WTC11 (cell line): ENCODE data around the gene CDYL. TPM values are rescaled to one million over a fixed set of nuclear protein-coding genes. Genes with fewer than 3 reads are reported as not detected.
"Not testable (repeated sequence)": the region's sequence is repeated elsewhere in the genome, so short reads cannot be mapped to it uniquely, and the experiment has no call there.

Experiments used
- ATAC-seq: fragments of 200-7000 bp; cut with Tn5 transposase; 2 replicates; pipeline ENCODE4 v1.10.0; 2021; ENCODE audit warnings: mild to moderate bottlenecking, moderate library complexity
- CTCF ChIA-PET: fragments of 300-600 bp; sonication (Branson Sonifier 250); formaldehyde crosslinking; loops from one replicate; lab custom pipeline; 2021; ENCODE audit warnings: antibody characterized with exemption; lab: Charles Lee
- POLR2A ChIA-PET: fragments of 350-600 bp; sonication (Branson Sonifier 250); formaldehyde crosslinking; loops from one replicate; lab custom pipeline; 2021; ENCODE audit warnings: antibody characterized with exemption; lab: Charles Lee
- DNase-seq: peaks from one replicate; pipeline ENCODE4 v3.0.0; 2021; ENCODE audit warnings: low spot score
- H3K27ac Mint-ChIP-seq: 2 replicates; pipeline ENCODE4 v1.8.0; 2021; ENCODE audit warnings: mixed read lengths
- H3K27me3 Mint-ChIP-seq: 2 replicates; pipeline ENCODE4 v1.8.0; 2021; ENCODE audit warnings: low read depth, mild to moderate bottlenecking, moderate library complexity, mixed read lengths
- H3K36me3 Mint-ChIP-seq: 2 replicates; pipeline ENCODE4 v1.8.0; 2021; ENCODE audit warnings: mixed read lengths
- H3K4me1 Mint-ChIP-seq: 2 replicates; pipeline ENCODE4 v1.8.0; 2022; ENCODE audit warnings: mixed read lengths
- H3K4me3 Mint-ChIP-seq: 2 replicates; pipeline ENCODE4 v1.8.0; 2021; ENCODE audit warnings: mild to moderate bottlenecking, moderate library complexity, mixed read lengths
- H3K9me3 Mint-ChIP-seq: 2 replicates; pipeline ENCODE4 v1.8.0; 2021; ENCODE audit warnings: mixed read lengths
- CREB1 ChIP-seq: sonication (generic); formaldehyde crosslinking; IDR thresholded peaks from 2 replicates; pipeline ENCODE4 v1.8.0; 2023; ENCODE audit warnings: mild to moderate bottlenecking, missing genetic modification reagents
- ELF4 ChIP-seq: sonication (generic); formaldehyde crosslinking; IDR thresholded peaks from 2 replicates; pipeline ENCODE4 v1.8.1; 2022; ENCODE audit warnings: low read depth, mild to moderate bottlenecking, moderate library complexity, missing genetic modification reagents
- IRF2 ChIP-seq: sonication (generic); formaldehyde crosslinking; IDR thresholded peaks from 2 replicates; pipeline ENCODE4 v1.8.0; 2022; ENCODE audit warnings: low read depth, missing genetic modification reagents, borderline replicate concordance
- SMAD4 ChIP-seq: sonication (generic); formaldehyde crosslinking; IDR thresholded peaks from 2 replicates; pipeline ENCODE4 v1.8.0; 2022; ENCODE audit warnings: mild to moderate bottlenecking, missing genetic modification reagents
- SP1 ChIP-seq: sonication (generic); formaldehyde crosslinking; conservative IDR thresholded peaks from 2 replicates; pipeline ENCODE4 v1.8.1; 2022; ENCODE audit warnings: missing genetic modification reagents
- ZNF396 ChIP-seq: fragments of 250-450 bp; sonication (Bioruptor Pico); IDR thresholded peaks from 2 replicates; pipeline ENCODE4 v1.8.0; 2021; ENCODE audit warnings: mild to moderate bottlenecking, moderate library complexity, borderline replicate concordance
- total RNA-seq: library from RNA; stranded (reverse); gene quantifications from 3 replicates; pipeline ENCODE4 v1.2.3, GENCODE V29; 2021
- TF ChIP-seq, protein P1 (sequence below): fragments of 250-450 bp; sonication (Bioruptor Pico); IDR thresholded peaks from 2 replicates; pipeline ENCODE4 v2.1.2; 2022; ENCODE audit warnings: mild to moderate bottlenecking, moderate library complexity
- TF ChIP-seq, protein P2 (sequence below): sonication (generic); formaldehyde crosslinking; IDR thresholded peaks from 2 replicates; pipeline ENCODE4 v1.8.0; 2023; ENCODE audit warnings: missing genetic modification reagents
- TF ChIP-seq, protein P3 (sequence below): fragments of 250-450 bp; sonication (Bioruptor Pico); conservative IDR thresholded peaks from 2 replicates; pipeline ENCODE4 v1.9.0; 2021; ENCODE audit warnings: mild to moderate bottlenecking
- TF ChIP-seq, protein P4 (sequence below): fragments of 250-450 bp; sonication (Bioruptor Pico); IDR thresholded peaks from 2 replicates; pipeline ENCODE4 v1.9.0; 2021; ENCODE audit warnings: mild to moderate bottlenecking
- TF ChIP-seq, protein P5 (sequence below): sonication (generic); formaldehyde crosslinking; IDR thresholded peaks from 2 replicates; pipeline ENCODE4 v1.8.1; 2022; ENCODE audit warnings: low read depth, missing genetic modification reagents, borderline replicate concordance
- TF ChIP-seq, protein P6 (sequence below): sonication (generic); formaldehyde crosslinking; conservative IDR thresholded peaks from 2 replicates; pipeline ENCODE4 v1.8.1; 2023; ENCODE audit warnings: mild to moderate bottlenecking, low read depth, missing genetic modification reagents, moderate library complexity

CDYL gene
- total RNA-seq, 1 experiment from 2014 or later = 92.0 TPM

DNA sequence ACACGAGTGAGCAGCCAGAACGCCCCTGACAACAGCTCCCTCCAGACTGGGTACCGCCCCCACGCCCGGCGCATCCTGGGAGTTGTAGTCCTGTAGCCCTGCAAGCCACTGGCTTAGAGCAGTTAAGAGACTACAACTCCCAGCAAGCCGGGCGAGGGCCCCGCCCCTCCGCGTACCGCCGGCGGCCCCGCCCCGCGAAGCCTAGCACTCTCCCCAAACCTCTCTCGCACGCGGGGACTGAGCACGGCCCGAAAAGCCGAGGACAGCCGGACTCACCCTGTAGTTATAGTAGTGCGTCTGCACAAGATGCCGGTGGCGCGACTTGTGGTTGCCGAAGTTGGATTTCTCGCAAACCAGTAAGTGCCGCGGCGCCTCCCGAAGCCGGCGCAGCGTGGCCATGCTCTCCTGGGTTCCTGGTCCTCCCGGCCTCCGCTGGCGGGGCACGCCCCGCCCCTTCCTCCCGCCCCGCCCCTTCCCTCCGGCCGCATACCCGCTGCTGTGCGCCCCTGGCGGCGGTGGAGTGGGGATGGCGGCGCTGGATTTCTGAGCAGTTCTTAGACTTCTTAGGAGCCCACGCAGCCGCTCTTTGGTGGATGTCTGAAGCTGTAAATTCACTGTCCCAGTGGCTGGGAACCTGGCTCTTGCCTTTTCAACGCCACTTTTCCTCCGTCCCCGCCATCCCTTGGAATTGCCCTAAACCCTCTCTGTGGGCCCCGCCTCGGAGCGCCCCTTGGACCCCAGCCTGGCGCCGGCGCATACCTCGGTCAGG lies 227.6 kb downstream of the CDYL start, which contains the start of gene RPP40 (continued):
- TF ChIP-seq CREB1 (CRISPR knock-in tag) = peak; percentile 72; the same call in 1 of the 2 replicates
- peak; percentile 100 for TF ChIP-seq SP1
- TF ChIP-seq ZNF396 (CRISPR knock-in tag) = no peak
- TF ChIP-seq, protein P1, sequence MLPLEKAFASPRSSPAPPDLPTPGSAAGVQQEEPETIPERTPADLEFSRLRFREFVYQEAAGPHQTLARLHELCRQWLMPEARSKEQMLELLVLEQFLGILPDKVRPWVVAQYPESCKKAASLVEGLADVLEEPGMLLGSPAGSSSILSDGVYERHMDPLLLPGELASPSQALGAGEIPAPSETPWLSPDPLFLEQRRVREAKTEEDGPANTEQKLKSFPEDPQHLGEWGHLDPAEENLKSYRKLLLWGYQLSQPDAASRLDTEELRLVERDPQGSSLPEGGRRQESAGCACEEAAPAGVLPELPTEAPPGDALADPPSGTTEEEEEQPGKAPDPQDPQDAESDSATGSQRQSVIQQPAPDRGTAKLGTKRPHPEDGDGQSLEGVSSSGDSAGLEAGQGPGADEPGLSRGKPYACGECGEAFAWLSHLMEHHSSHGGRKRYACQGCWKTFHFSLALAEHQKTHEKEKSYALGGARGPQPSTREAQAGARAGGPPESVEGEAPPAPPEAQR (CRISPR knock-in tag) = no peak

DNA sequence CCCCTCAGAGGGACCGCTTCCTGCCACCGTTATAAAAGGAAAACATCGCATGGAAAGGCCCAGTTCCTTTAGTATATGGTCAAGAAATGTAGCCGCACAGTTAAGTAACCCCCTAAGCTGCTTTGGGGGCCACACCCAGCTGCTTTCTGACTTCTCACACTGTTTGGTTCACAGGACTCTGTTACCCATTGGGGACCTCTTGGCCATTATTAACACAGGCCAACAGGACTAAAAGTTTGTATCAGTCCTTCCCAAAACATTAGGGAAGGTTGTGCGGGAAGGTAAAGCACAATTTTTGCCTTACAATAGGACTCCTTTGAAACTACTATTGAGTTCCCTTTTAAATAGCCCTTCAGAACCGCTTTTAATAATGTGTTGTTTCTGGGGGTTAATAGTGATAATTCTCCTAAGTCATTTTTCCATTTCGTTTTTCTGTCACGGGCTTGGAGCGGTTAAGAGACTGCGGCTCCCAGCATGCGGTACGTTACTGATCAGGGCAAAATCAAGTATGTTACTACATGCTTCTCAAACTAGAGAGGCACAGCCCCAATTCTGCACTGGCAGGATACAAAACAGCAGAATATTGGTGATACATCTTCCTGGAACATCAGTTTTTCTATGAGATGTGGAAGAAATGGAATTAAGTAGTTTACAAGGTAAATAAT lies 228.3 kb downstream of the CDYL start:
- ChIA-PET CTCF (interaction anchor here (0.6 to 2.0 kb wide), 8 partner anchors 11 to 120 kb away, joined by 3 to 20 read pairs (median 8); no protein-coding TSS in a partner anchor), POLR2A (no interaction called here)
- no peak for ATAC-seq

DNA sequence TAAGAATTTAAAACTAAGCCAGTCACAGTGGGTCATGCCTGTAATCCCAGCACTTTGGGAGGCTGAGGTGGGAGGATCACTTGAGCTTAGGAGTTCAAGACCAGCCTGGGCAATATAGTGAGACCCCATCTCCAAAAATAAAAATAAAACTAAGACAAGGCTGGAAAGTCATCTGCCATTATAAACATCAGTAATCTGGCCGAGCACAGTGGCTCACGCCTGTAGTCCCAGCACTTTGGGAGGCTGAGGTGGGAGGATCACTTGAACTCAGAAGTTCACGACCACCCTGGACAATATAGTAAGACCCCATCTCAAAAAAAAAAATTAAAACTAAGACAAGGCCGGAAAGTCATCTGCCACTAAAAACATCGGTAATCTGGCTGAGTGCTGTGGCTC lies 228.8 kb downstream of the CDYL start:
- H3K9me3 Mint-ChIP-seq, DNase-seq, ATAC-seq, H3K27me3 Mint-ChIP-seq, POLR2A ChIA-PET, H3K27ac Mint-ChIP-seq, H3K4me1 Mint-ChIP-seq: not testable (repeated sequence)
- Mint-ChIP-seq H3K36me3 (peaks cover 10% of the 10 kb centered on the region; the same call in 1 of the 2 replicates), H3K4me3 (peak overlapping the region; percentile 89; the same call in 1 of the 2 replicates)
- CTCF ChIA-PET = interaction anchor here (1.8 kb wide), 1 partner anchor 26 kb away, joined by 6 read pairs; no protein-coding TSS in a partner anchor

More for the DNA sequence above, 228.3 kb downstream of the CDYL start:
- peak overlapping the region; percentile 89 for H3K4me3 Mint-ChIP-seq
- H3K27ac Mint-ChIP-seq = peak overlapping the region; percentile 13; the same call in 1 of the 2 replicates
- TF ChIP-seq, protein P2, sequence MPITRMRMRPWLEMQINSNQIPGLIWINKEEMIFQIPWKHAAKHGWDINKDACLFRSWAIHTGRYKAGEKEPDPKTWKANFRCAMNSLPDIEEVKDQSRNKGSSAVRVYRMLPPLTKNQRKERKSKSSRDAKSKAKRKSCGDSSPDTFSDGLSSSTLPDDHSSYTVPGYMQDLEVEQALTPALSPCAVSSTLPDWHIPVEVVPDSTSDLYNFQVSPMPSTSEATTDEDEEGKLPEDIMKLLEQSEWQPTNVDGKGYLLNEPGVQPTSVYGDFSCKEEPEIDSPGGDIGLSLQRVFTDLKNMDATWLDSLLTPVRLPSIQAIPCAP (CRISPR knock-in tag) = no peak
- TF ChIP-seq, protein P3, sequence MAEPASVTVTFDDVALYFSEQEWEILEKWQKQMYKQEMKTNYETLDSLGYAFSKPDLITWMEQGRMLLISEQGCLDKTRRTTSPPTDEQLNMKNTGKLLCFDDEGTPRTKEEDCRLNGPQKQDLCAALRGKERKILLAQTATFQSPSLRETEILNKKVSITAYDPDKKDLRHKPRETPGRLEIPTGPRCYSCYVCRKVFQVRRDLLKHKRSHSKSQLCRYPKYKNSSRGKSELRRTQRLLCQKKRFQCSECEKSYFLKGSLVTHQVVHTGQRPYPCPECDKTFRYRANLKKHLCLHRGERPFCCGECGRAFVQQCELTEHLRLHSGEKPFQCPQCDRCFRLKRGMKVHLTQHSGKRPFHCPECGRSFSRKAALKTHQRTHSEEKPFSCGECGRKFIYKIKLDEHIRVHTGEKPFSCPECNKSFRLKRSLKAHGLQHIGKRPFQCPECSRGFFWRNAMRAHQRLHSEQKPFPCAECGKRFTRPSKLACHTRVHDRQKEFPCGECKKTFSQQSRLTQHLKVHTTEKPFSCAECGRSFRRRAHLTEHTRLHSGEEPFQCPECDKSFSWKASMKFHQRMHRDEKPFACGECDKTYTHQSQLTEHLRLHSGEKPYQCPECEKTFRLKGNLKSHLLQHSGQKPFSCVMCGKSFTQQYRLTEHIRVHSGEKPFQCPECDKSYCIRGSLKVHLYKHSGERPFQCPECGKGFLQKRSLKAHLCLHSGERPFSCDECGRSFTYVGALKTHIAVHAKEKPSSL (CRISPR knock-in tag) = no peak
- TF ChIP-seq, protein P4, sequence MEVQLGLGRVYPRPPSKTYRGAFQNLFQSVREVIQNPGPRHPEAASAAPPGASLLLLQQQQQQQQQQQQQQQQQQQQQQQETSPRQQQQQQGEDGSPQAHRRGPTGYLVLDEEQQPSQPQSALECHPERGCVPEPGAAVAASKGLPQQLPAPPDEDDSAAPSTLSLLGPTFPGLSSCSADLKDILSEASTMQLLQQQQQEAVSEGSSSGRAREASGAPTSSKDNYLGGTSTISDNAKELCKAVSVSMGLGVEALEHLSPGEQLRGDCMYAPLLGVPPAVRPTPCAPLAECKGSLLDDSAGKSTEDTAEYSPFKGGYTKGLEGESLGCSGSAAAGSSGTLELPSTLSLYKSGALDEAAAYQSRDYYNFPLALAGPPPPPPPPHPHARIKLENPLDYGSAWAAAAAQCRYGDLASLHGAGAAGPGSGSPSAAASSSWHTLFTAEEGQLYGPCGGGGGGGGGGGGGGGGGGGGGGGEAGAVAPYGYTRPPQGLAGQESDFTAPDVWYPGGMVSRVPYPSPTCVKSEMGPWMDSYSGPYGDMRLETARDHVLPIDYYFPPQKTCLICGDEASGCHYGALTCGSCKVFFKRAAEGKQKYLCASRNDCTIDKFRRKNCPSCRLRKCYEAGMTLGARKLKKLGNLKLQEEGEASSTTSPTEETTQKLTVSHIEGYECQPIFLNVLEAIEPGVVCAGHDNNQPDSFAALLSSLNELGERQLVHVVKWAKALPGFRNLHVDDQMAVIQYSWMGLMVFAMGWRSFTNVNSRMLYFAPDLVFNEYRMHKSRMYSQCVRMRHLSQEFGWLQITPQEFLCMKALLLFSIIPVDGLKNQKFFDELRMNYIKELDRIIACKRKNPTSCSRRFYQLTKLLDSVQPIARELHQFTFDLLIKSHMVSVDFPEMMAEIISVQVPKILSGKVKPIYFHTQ (CRISPR knock-in tag) = no peak
- TF ChIP-seq IRF2 (CRISPR knock-in tag) (no peak), ELF4 (CRISPR knock-in tag) (no peak), SMAD4 (no peak)
- TF ChIP-seq, protein P5, sequence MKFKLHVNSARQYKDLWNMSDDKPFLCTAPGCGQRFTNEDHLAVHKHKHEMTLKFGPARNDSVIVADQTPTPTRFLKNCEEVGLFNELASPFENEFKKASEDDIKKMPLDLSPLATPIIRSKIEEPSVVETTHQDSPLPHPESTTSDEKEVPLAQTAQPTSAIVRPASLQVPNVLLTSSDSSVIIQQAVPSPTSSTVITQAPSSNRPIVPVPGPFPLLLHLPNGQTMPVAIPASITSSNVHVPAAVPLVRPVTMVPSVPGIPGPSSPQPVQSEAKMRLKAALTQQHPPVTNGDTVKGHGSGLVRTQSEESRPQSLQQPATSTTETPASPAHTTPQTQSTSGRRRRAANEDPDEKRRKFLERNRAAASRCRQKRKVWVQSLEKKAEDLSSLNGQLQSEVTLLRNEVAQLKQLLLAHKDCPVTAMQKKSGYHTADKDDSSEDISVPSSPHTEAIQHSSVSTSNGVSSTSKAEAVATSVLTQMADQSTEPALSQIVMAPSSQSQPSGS (CRISPR knock-in tag) = no peak
- TF ChIP-seq, protein P6, sequence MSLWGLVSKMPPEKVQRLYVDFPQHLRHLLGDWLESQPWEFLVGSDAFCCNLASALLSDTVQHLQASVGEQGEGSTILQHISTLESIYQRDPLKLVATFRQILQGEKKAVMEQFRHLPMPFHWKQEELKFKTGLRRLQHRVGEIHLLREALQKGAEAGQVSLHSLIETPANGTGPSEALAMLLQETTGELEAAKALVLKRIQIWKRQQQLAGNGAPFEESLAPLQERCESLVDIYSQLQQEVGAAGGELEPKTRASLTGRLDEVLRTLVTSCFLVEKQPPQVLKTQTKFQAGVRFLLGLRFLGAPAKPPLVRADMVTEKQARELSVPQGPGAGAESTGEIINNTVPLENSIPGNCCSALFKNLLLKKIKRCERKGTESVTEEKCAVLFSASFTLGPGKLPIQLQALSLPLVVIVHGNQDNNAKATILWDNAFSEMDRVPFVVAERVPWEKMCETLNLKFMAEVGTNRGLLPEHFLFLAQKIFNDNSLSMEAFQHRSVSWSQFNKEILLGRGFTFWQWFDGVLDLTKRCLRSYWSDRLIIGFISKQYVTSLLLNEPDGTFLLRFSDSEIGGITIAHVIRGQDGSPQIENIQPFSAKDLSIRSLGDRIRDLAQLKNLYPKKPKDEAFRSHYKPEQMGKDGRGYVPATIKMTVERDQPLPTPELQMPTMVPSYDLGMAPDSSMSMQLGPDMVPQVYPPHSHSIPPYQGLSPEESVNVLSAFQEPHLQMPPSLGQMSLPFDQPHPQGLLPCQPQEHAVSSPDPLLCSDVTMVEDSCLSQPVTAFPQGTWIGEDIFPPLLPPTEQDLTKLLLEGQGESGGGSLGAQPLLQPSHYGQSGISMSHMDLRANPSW = no peak
- no peak for DNase-seq
- peaks cover 4% of the 10 kb centered on the region for H3K4me1 Mint-ChIP-seq
- H3K36me3 Mint-ChIP-seq = peaks cover 10% of the 10 kb centered on the region; the same call in 1 of the 2 replicates
- no peaks in the 10 kb centered on the region for H3K27me3 Mint-ChIP-seq
- H3K9me3 Mint-ChIP-seq = no peaks in the 10 kb centered on the region
